GM18499 (cell line): ENCODE measurements around the gene AP3B1.
"Not testable (repeated sequence)": the region's sequence is repeated elsewhere in the genome, so short reads cannot be mapped to it uniquely, and the experiment has no call there.

Experiments
- ATAC-seq: cut with Tn5 transposase; IDR thresholded peaks from one replicate; pipeline ENCODE4 v1.9.1; 2021; ENCODE audit warnings: moderate number of reproducible peaks; ENCODE audit not compliant: insufficient read depth, unreplicated experiment

The AP3B1 gene

GRCh38 chr5:78076351-78076750 is 218.1 kb downstream of the AP3B1 start:
- no peak for ATAC-seq

- ATAC-seq: no peak
Observed at GRCh38 chr5:78075301-78075700, 219.2 kb downstream of the AP3B1 start.

- not testable (repeated sequence) for ATAC-seq
Observed at GRCh38 chr5:78070691-78071090, 223.8 kb downstream of the AP3B1 start.

- ATAC-seq: not testable (repeated sequence)
Observed at GRCh38 chr5:78067581-78067980, 226.9 kb downstream of the AP3B1 start.

GRCh38 chr5:78066722-78067121 is 227.8 kb downstream of the AP3B1 start:
- ATAC-seq: not testable (repeated sequence)

GRCh38 chr5:78065663-78066062 is 228.8 kb downstream of the AP3B1 start:
- no peak for ATAC-seq

- ATAC-seq: no peak
Observed at GRCh38 chr5:78064941-78065472, 229.5 kb downstream of the AP3B1 start.

GRCh38 chr5:78063495-78063894 is 231.0 kb downstream of the AP3B1 start:
- ATAC-seq: no peak

GRCh38 chr5:78062645-78063044 is 231.9 kb downstream of the AP3B1 start:
- no peak for ATAC-seq

GRCh38 chr5:78060421-78060820 is 234.1 kb downstream of the AP3B1 start:
- ATAC-seq: no peak

GRCh38 chr5:78058625-78059024 is 235.9 kb downstream of the AP3B1 start:
- ATAC-seq: no peak

GRCh38 chr5:78056901-78057514 is 237.5 kb downstream of the AP3B1 start:
- no peak for ATAC-seq

GRCh38 chr5:78056053-78056452 is 238.4 kb downstream of the AP3B1 start:
- ATAC-seq: no peak

GRCh38 chr5:78050888-78051287 is 243.6 kb downstream of the AP3B1 start:
- ATAC-seq: no peak

GRCh38 chr5:78046823-78047222 is 247.7 kb downstream of the AP3B1 start:
- ATAC-seq: not testable (repeated sequence)

- ATAC-seq: no peak
Observed at GRCh38 chr5:78046006-78046405, 248.5 kb downstream of the AP3B1 start.

GRCh38 chr5:78041805-78042204 is 252.7 kb downstream of the AP3B1 start:
- ATAC-seq: no peak

- no peak for ATAC-seq
Observed at GRCh38 chr5:78025540-78025939, 269.0 kb downstream of the AP3B1 start.

- ATAC-seq: no peak
Observed at GRCh38 chr5:78019744-78020143, 274.8 kb downstream of the AP3B1 start.

GRCh38 chr5:78016863-78017529 is 277.5 kb downstream of the AP3B1 start:
- ATAC-seq: no peak

GRCh38 chr5:78009937-78010527 is 284.5 kb downstream of the AP3B1 start:
- ATAC-seq: no peak
